ENCODE results near the gene FILIP1L.

Gene FILIP1L

GRCh38 chr3:99878005-99878404 lies 236.3 kb downstream of the FILIP1L start:
- no peak for DNase-seq

- DNase-seq, result no peak
These were observed 237.2 kb downstream of the FILIP1L start for GRCh38 chr3:99877031-99877579.

- peak; percentile 9 for DNase-seq
These were observed 238.1 kb downstream of the FILIP1L start for GRCh38 chr3:99875929-99876841.

DNA sequence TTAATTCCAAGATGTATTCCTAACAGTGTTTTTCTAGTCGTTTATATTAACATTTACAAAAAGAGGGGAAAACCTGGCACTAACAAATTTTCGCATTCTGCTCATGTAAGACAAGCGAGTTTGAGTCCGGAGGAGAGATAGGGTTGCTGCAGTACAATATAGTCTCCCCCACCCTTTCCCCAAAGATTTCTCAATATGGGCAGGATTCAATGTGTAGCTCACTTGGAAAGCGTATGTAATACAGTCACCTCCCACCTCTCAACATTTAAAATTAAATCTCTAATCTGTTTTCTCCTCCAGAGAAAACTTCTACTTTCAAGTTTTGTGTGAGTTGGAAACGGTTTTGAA lies 238.7 kb downstream of the FILIP1L start:
- no peak for DNase-seq

DNA sequence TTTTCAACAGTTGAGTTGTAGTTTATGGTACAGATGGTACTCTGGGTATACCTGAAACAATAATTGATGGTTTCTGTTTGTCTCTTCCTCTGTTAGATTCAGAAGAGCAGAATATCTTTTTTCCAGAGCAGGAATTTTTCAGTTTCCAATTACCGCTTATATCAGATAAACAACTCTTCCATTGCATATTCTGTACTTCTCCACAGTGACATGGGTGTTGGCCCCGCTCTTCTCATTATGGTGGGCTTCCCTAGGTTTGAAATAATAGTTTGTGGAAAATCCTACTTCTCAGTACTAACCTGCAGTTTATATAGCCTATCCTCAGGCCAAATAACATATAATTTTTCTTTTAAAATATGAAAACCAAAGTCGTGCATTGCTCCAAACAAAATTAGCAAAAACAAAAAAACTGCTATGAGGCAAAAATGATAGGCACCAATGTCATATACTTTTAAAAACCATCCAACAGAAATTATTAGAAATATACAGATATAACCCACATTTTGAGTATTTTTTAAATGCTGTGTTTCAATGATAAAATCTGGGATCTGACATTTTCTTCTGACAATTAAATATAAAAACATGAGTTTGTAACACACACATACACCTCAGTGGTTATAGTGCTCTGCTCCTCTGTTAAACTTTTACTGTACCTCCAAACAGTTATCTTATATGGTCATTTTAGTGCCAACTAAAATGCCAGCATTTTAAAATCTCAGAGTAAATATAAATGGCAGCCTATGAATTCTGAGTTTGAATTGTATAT lies 239.9 kb downstream of the FILIP1L start:
- no peak for DNase-seq

DNA sequence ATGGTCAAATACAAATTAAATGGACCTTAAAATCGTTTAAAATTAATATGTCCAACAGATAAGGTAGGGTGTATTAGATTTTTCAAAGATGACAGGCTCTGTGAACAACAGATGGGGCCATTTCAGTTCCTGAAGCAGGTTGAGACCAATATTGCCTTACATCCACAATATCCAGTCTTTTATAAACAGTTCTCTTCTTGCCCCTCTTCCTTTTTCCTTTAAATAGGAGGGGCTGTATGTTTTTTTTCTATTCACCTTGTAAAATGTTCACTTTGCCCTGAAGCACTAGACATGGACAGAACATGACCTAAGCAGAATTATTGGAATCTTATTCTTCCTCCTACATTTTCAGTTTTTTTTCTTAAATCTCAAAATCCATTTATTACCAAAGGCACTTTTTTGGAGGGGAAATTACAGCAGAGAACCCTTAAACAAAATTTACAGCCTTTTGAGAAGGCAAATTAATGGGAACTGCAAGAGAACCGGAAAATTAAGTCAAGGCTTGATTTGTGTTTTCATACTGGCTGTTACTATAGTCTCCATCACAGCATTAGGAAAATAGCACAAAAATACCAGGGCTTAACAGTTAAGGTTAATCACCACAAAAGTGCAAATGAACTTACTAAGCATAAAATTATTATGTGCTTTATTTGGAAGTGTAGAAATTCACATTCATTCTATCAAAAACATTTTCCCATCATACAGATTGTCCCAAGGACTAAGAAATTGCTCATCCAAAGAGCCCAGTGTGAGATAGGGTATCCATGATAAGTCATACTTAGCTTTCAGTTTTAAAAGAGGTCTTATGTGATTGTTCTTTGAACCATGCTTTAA lies 240.8 kb downstream of the FILIP1L start:
- no peak for DNase-seq

DNA sequence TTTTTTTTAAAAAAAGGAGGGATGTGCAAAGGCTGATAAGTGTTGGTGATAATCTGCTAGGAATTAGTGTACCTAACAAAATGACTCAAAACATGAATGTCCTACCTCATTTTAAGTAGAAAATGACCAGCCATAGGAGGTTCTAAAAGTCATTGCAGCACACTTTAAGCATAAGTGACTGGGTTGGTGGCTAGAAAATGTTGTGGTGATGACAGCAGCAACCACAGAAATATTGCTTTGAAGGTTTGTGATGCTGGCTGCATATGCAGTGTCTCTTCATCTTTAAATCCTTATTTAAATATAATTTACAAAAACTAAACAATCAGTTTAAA lies 241.4 kb downstream of the FILIP1L start:
- no peak for DNase-seq

DNA sequence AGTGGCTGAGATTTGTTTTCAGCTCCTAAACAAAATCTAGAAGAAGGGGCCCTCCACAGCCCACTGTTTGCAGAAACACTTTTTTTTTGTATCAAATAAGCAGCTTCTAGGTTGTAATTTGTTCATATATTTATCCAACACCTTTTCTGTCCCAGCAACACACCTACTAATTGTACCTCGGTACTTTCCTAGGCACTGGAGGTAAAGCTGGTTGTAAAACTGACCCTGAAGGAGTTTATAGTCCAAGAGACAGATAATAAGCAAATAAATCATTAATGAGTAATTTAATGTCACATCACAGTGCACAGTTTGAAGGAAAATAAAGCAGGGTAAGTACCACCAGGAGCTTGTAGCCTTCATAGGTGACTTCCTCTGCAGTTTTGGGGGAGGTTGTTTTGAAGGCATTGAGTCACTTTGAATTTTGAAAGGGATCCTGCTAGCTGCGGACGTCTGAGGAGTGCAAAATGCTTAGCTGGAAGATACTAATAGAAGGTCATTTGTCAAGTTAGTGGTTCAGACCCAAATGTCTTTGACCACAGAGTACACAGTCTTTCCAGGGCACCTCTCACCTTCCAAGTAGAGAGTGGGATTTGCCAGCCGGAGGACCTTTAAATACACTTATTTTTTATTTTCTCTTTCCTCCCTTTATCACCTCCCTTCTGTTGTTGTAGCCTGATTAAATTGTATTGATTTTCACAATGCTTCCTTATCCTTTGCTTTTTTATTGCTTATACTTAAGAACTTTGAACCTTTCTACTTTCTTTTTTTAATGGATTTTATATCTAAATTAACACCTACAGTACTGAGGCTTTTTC lies 242.9 kb downstream of the FILIP1L start:
- no peak for DNase-seq

- DNase-seq, result no peak
These were observed 243.6 kb downstream of the FILIP1L start for GRCh38 chr3:99870712-99871111.

DNA sequence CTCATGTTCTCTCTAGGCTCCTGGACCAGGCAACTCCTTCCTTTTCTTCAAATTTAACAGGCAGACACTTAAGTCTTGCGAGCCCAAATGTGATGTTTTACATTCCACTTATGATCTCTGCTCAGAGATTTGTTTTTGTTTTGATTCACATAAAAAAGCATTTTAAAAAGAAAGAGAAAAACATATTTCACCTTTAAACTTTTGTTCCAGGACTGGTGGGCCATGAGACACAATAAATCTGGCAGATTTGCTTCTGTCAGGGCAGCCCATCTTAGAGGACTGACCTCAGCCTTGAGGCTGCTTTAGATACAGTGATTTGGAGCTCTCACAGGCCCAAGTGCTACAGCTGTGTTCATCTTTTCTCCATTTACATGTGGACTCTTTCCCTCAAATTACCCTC lies 244.7 kb downstream of the FILIP1L start:
- DNase-seq, result no peak

GRCh38 chr3:99868311-99868646 lies 246.0 kb downstream of the FILIP1L start:
- DNase-seq, result no peak

- no peak for DNase-seq
These were observed 246.5 kb downstream of the FILIP1L start for GRCh38 chr3:99867594-99868310.

DNA sequence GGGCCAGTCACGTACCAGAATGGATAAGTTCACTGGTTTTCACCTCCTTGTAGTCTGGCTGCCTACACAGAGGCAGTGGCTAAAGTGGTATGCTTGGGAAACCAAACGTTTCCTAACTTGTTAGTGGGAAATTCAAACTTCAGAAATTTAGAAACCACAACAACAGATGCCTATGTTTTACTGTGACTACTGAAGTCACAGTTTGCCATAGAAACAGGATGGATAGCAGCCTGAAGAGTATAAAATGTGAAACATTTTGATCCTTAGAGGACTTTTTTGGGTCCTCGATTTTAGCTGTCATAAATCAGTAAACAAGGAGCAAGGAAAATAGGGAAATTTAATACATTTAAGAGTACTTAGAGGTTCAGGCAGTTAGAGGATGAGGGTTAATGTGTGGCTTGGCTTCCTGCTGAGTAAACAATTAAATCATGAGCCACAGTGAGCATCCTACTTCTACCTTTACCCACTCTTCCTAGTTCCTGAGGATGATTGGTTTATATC lies 248.0 kb downstream of the FILIP1L start:
- DNase-seq, result no peak

DNA sequence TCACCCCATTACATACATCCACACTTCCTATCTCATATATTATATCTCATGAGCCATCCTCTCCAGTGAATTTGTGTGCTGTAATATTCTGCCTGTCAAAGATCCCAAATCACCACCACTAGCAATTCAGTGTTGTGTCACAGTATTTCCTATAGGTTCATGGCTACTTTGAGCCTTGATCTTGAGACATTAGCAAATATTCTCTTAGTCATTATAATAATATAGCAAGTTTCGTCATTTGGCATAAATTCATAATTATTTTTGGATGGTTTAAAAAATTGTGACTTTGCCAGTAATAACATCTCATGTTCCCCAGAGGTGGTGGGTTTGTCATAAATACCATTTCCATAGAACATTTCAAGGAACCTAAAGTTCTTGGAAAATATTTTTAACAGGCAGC lies 249.0 kb downstream of the FILIP1L start:
- no peak for DNase-seq

DNA sequence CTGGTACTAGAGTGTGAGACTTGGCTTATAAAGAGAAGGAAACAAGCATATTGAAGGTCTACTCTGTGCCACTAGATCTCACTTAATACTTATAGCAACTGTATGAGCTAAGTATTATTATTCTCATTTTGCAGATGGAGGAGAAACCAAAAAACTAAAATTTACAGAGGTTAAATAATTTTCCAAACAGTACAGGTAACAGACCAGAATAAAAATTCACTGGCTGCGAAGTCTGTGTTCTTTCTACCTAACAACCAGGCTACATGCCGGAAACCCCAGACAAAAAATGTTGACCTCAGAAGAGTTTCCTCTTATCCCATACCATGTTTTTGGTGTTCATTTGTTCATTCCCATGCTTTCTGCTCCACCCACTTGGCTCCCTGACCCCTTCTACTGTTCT lies 250.0 kb downstream of the FILIP1L start:
- DNase-seq, result no peak

DNA sequence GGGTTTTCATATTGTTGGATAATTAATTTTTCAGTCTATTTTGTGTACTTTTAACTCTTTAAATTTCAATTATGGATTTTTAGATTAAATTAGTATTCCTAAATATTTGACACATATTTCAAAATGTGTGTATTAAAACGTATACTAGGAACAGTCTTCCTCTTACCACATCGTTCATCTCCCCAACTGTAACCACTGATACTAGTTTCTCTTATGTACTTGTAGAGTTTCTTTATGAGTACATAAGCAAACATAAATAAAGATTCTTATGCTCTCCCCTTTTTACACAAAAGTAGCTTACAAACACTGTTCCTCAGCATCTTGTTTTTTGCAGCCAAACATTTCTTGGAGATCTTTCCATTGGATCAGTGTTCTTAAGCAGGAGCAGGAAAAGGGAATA lies 250.7 kb downstream of the FILIP1L start:
- no peak for DNase-seq

GRCh38 chr3:99863002-99863401 lies 251.3 kb downstream of the FILIP1L start:
- DNase-seq, result no peak

GRCh38 chr3:99862208-99862607 lies 252.1 kb downstream of the FILIP1L start:
- no peak for DNase-seq

DNA sequence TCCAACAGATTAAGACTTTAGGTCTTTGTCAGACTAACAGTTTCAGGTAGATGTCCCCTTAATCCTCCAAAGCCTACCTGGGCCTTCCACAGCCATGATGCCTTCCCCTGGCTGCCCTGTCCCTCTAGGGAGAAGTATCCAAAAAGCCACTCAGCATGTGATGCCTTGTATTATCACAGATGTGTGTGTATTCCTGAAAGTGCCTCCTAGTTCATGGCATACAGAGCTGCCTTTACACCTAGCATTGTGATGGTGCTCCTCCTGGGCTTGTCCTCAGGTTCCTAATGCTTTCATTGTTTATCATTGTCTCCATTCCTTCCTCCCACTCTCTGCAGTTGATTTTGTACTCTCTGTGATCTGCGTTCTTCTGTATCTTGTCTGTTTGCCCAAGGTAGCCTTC lies 253.1 kb downstream of the FILIP1L start:
- DNase-seq, result no peak

- DNase-seq, result no peak
These were observed 254.5 kb downstream of the FILIP1L start for GRCh38 chr3:99859825-99860224.

GRCh38 chr3:99858469-99858868 lies 255.8 kb downstream of the FILIP1L start:
- no peak for DNase-seq

DNA sequence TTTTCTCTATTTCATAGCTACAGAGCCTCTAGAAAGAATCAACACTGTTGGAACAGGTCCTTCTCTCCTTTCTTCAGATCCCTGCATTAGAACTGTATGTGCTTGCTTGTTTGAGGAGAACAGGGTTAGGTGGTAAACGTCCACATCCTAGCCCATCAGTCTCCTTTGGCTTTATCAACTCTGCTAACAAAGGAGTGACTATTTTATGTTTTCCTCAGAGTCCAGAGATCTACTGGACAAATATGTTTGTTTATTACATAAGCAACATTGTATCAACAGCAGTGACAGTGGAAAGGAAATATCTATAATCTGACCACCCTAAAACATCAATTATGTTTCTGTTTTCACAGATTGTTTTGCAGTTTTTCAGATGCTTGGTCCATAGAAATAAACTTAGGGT lies 257.0 kb downstream of the FILIP1L start:
- no peak for DNase-seq
